Spleen (tissue), 11 donors: ENCODE measurements around the gene PRMT2. TPM values are rescaled to one million over a fixed set of nuclear protein-coding genes. Genes with fewer than 3 reads are reported as not detected.

ENCODE experiments used
- DNase-seq: peaks from one replicate; pipeline ENCODE4 v3.0.0-alpha.2; 2020
- H3K27ac ChIP-seq, 8 donors: fragments of 200-600 bp; sonication (generic) in 7 of 8; 1 replicate in 4 of 8; 2 replicates in 4 of 8; pipeline versions ENCODE4 v1.5.0 to v1.8.0; 2016 to 2021; ENCODE audit warnings: inconsistent platforms in 4 of 8, mild to moderate bottlenecking in 4 of 8, moderate library complexity in 1 of 8
- H3K27me3 ChIP-seq, 7 donors: fragments of 200-600 bp; sonication (generic) in 6 of 7; replicated peaks in 1 of 7; 1 replicate in 4 of 7; 2 replicates in 3 of 7; pipeline versions ENCODE4 v1.5.0 to v1.8.0; 2016 to 2021; ENCODE audit warnings: inconsistent platforms in 3 of 7, mild to moderate bottlenecking in 1 of 7
- H3K36me3 ChIP-seq, 6 donors: fragments of 200-600 bp; sonication (generic) in 5 of 6; 1 replicate in 4 of 6; 2 replicates in 2 of 6; pipeline versions ENCODE4 v1.5.0 to v1.8.0; 2016 to 2021; ENCODE audit warnings: inconsistent platforms in 2 of 6
- H3K4me1 ChIP-seq, 6 donors: fragments of 200-600 bp; sonication (generic) in 5 of 6; 1 replicate in 3 of 6; 2 replicates in 3 of 6; pipeline versions ENCODE4 v1.5.0 to v1.8.0; 2016 to 2021; ENCODE audit warnings: inconsistent platforms in 3 of 6
- H3K4me3 ChIP-seq, 8 donors: fragments of 200-600 bp; sonication (generic) in 7 of 8; 1 replicate in 4 of 8; 2 replicates in 4 of 8; pipeline versions ENCODE4 v1.5.0 to v1.8.0; 2016 to 2021; ENCODE audit warnings: inconsistent platforms in 4 of 8, mild to moderate bottlenecking in 4 of 8, moderate library complexity in 2 of 8
- H3K9me3 ChIP-seq, 8 donors: fragments of 200-600 bp; sonication (generic) in 7 of 8; 1 replicate in 4 of 8; 2 replicates in 4 of 8; pipeline versions ENCODE4 v1.5.0 to v1.8.0; 2016 to 2021; ENCODE audit warnings: inconsistent platforms in 4 of 8
- CTCF ChIP-seq, 11 experiments: fragments of 200-600 bp in 7 of 11; fragments of 450-650 bp in 4 of 11; sonication (generic) in 4 of 11; IDR thresholded peaks in 8 of 11; conservative IDR thresholded peaks in 3 of 11; 1 replicate in 7 of 11; 2 replicates in 4 of 11; pipeline versions ENCODE4 v1.4.0 to v1.8.0; 2016 to 2021; ENCODE audit warnings: antibody characterized with exemption in 11 of 11, inconsistent platforms in 4 of 11, mild to moderate bottlenecking in 1 of 11
- POLR2A ChIP-seq, 3 donors: fragments of 450-650 bp; IDR thresholded peaks; one replicate each; pipeline ENCODE4 v1.5.1; 2017; ENCODE audit warnings: antibody characterized with exemption in 3 of 3, mild to moderate bottlenecking in 1 of 3
- POLR2AphosphoS5 ChIP-seq, 3 donors: sonication (generic); formaldehyde crosslinking; IDR thresholded peaks; one replicate each; pipeline ENCODE4 v1.5.1; 2017; ENCODE audit warnings: antibody characterized with exemption in 3 of 3
- WGBS, 5 donors: extraction: QIAGEN DNeasy Blood & Tissue Kit in 3 of 5; methylation state at CpG; one replicate each; pipeline versions ENCODE4 v1.1.5 to v1.1.7; 2013 to 2018; 5-methylcytosine and 5-hydroxymethylcytosine counted together
- intact Hi-C: fragments of 100-400 bp; cut with DNase I; formaldehyde crosslinking; loops from one replicate; pipeline ENCODE4 v1.15.0; 2023; ENCODE audit warnings: low total_unique reads
- polyA plus RNA-seq, 3 donors: library from polyadenylated mRNA; stranded (reverse); fragments of 200-250 nt; gene quantifications; one replicate each; pipeline ENCODE4 v1.2.1, GENCODE V29; 2013
- total RNA-seq, 7 donors: library from RNA; depleted of rRNA in 3 of 7; stranded (reverse); fragments of >200 nt in 3 of 7; fragmentation: NEBNext Ultra II Directional in 4 of 7; extraction: Animal tissue kit (Norgen Biotek cat#: 25700) in 4 of 7; gene quantifications; one replicate each; pipeline versions ENCODE4 v1.1.0 to v1.2.1, GENCODE V29; 2016 to 2021
- donor health status: healthy with polysubstance abuse.
- donor health status: DM: no; HTN: no; CAD: no; lungs with moderate emphysema.
- donor health status: DM: no; HTN: no; CAD: no.
- donor health status: Bipolar disorder and iron deficiency.
- donor health status: healthy.
- donor health status: DM: no; HTN: no; CAD: no.
- donor health status: DM: yes; HTN: yes; CAD: no.

PRMT2 gene
- total and polyA plus RNA-seq, 10 donors, result 57.8 to 129 (median 103) TPM

- TF ChIP-seq POLR2A (IDR thresholded peaks at IDR 0.05) (no peak), CTCF (IDR thresholded peaks at IDR 0.05 in 8 of 11, conservative IDR thresholded peaks at IDR 0.05 in 3 of 11) (no peak), POLR2AphosphoS5 (IDR thresholded peaks at IDR 0.05) (no peak)
- H3K27me3 ChIP-seq, result no peaks in the 10 kb centered on the region
- H3K36me3 ChIP-seq, result no peaks in the 10 kb centered on the region
- peaks cover 0 to 36% (median 24%) of the 10 kb centered on the region in 8 donors for H3K9me3 ChIP-seq
- WGBS, 5 donors, result 85 to 95% (median 89%) methylated on average over 8 of the region's 8 CpGs
- H3K27ac ChIP-seq, result no peak overlapping the region
- peaks cover 0 to 19% (median 9%) of the 10 kb centered on the region in 6 donors for H3K4me1 ChIP-seq
- intact Hi-C loops, result no loop called here
- H3K4me3 ChIP-seq, result no peak overlapping the region
- DNase-seq, result no peak
Observed at GRCh38 chr21:46597031-46597430, 38.4 kb upstream of the PRMT2 start.

GRCh38 chr21:46597896-46598343 is 37.6 kb upstream of the PRMT2 start:
- H3K27me3 ChIP-seq, result no peaks in the 10 kb centered on the region

DNA sequence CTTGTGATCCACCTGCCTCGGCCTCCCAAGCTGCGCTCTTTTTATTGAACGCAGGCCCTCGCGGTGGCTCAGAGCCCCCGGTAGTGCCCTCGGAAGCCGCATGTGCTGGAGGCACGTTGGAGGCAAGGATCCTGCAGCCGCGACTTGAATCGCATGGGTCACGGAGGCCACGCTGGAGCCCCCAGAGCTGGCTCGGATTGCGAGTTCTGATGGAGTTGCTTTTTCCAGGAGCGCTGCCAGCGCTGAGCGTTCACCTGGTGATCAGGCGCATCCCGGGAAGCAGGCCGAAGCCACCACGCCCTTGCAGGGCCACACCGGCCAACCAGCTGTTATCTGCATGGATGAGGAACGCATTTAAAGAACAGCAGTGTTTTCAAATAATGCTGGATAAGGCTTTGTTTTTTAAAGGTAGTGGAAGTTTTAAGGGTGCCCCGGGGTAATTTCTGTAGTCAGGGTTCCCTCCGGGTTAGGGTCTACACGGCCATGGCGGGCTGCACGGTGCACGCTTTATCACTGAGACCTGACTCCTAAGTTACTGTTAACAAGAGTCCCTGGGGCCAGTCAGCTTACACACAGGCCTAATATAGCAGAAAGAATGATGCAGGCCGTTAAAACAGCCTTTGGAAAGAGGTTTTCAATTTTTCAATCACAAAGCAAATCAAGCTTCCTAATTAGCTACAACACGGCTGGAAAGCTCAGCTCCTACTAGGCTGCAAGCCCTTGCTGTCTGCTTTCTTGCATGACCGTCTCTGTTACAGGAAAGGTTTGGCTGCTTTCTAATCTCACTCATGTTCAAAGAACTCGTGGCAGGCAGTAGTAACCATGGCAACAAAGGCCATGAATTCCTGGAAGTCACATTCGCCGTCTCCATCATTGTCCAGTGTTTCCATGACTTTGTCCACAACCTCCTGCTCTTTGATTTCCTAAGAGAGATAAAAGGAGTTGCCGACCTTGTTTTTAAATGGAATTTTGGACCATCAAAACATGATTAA is 36.6 kb upstream of the PRMT2 start:
- Histone ChIP-seq H3K27ac (peak overlapping the region in 6 of 8 donors; percentile 3 to 49 (median 34)), H3K4me1 (peaks cover 0 to 19% (median 9%) of the 10 kb centered on the region in 6 donors), H3K9me3 (peaks cover 0 to 18% (median 11%) of the 10 kb centered on the region in 8 donors), H3K4me3 (no peak overlapping the region), H3K27me3 (no peaks in the 10 kb centered on the region), H3K36me3 (no peaks in the 10 kb centered on the region)
- TF ChIP-seq POLR2A (IDR thresholded peaks at IDR 0.05) (no peak), POLR2AphosphoS5 (IDR thresholded peaks at IDR 0.05) (peak in 1 of 3 donors; percentile 54), CTCF (IDR thresholded peaks at IDR 0.05 in 8 of 11, conservative IDR thresholded peaks at IDR 0.05 in 3 of 11) (no peak)
- intact Hi-C loops, result no loop called here
- 81 to 87% (median 85%) methylated on average over 29 to 38 of the region's 38 CpGs for WGBS, 5 donors
- no peak for DNase-seq

More at GRCh38 chr21:46597896-46598343, 37.6 kb upstream of the PRMT2 start:
- 84 to 91% (median 89%) methylated on average over 19 to 20 of the region's 20 CpGs for WGBS, 5 donors
- no peaks in the 10 kb centered on the region for H3K36me3 ChIP-seq
- no peak overlapping the region for H3K27ac ChIP-seq
- intact Hi-C loops, result no loop called here
- TF ChIP-seq CTCF (IDR thresholded peaks at IDR 0.05 in 8 of 11, conservative IDR thresholded peaks at IDR 0.05 in 3 of 11) (no peak), POLR2AphosphoS5 (IDR thresholded peaks at IDR 0.05) (no peak), POLR2A (IDR thresholded peaks at IDR 0.05) (no peak)
- H3K4me1 ChIP-seq, result peaks cover 0 to 19% (median 9%) of the 10 kb centered on the region in 6 donors
- peaks cover 0 to 28% (median 18%) of the 10 kb centered on the region in 8 donors for H3K9me3 ChIP-seq
- no peak overlapping the region for H3K4me3 ChIP-seq
- no peak for DNase-seq

DNA sequence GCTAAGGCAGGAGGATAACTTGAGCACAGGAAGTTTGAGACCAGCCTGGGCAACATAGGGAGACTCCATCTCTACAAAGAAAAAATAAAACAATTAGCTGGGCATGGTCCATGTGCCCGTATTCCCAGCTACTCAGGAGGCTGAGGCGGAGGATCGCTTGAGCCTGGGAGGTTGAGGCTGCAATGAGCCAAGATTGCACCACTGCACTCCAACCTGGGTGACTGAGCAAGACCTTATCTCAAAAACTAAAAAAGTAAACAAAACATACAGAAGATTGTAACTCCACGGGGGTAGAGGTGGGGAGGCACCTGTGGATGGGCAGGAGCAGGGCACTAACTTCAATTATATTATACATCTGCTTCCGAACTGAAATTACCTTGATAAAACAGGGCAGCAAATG is 35.2 kb upstream of the PRMT2 start:
- 78 to 93% (median 84%) methylated on average over 5 of the region's 5 CpGs for WGBS, 5 donors
- Histone ChIP-seq H3K9me3 (peaks cover 0 to 4% (median 0%) of the 10 kb centered on the region in 8 donors), H3K27me3 (no peaks in the 10 kb centered on the region), H3K36me3 (no peaks in the 10 kb centered on the region), H3K27ac (no peak overlapping the region), H3K4me3 (no peak overlapping the region), H3K4me1 (peaks cover 0 to 30% (median 11%) of the 10 kb centered on the region in 6 donors)
- TF ChIP-seq POLR2A (IDR thresholded peaks at IDR 0.05), result no peak
- no peak for TF ChIP-seq CTCF (IDR thresholded peaks at IDR 0.05 in 8 of 11, conservative IDR thresholded peaks at IDR 0.05 in 3 of 11)
- no peak for TF ChIP-seq POLR2AphosphoS5 (IDR thresholded peaks at IDR 0.05)
- no peak for DNase-seq
- intact Hi-C loops, result no loop called here
